GM12878 (cell line): ENCODE measurements around the gene CTBS. TPM values are rescaled to one million over a fixed set of nuclear protein-coding genes. Genes with fewer than 3 reads are reported as not detected.
A peak's percentile ranks its signal among the peaks of the same experiment; 100 is the strongest.

ENCODE experiments used
- ATAC-seq: fragments of 200-7000 bp; cut with Tn5 transposase; 3 replicates; pipeline ENCODE4 v1.9.1; 2020; ENCODE audit warnings: mild to moderate bottlenecking, moderate library complexity
- BruUV-seq: library from RNA; stranded (reverse); fragments of 400-500 nt; replicated peaks from 2 replicates; lab custom pipeline; 2021; lab: Mats Ljungman, UMichigan
- CTCF ChIA-PET: fragments of 300-600 bp; sonication (Branson Sonifier 250); formaldehyde crosslinking; extraction: SDS; loops from one replicate; lab custom pipeline; 2021; ENCODE audit warnings: inconsistent platforms; lab: Yijun Ruan, JAX
- POLR2A ChIA-PET: fragments of 350-600 bp; formaldehyde crosslinking; extraction: SDS; loops from one replicate; lab custom pipeline; 2021; ENCODE audit warnings: inconsistent platforms; lab: Charles Lee
- RAD21 ChIA-PET: fragments of 300-600 bp; sonication (Branson Sonifier 250); formaldehyde crosslinking; loops from one replicate; lab custom pipeline; 2023; ENCODE audit warnings: antibody characterized with exemption; ENCODE audit not compliant: unreplicated experiment; lab: Charles Lee
- SMC1A ChIA-PET: fragments of 300-600 bp; sonication (Branson Sonifier 250); formaldehyde crosslinking; loops from one replicate; lab custom pipeline; 2023; ENCODE audit not compliant: unreplicated experiment, uncharacterized antibody; lab: Charles Lee
- DNase-seq: peaks from one replicate; pipeline ENCODE4 v3.0.0-alpha.2; 2011; ENCODE audit warnings: low read depth, low spot score
- FAIRE-seq: peaks from 3 replicates; lab custom pipeline; 2011; peaks lifted over from hg19 to GRCh38; lab: Jason Lieb, UNC
- H2AFZ ChIP-seq: 2 replicates; pipeline ENCODE4 v1.6.0; 2011; ENCODE audit warnings: low read depth, low read length, control low read depth; ENCODE audit not compliant: control insufficient read depth
- H3K27ac ChIP-seq: 2 replicates; pipeline ENCODE4 v1.5.1; 2011; ENCODE audit warnings: control low read depth; ENCODE audit not compliant: control insufficient read depth, insufficient read depth
- H3K27me3 ChIP-seq, 2 experiments: replicated peaks in 1 of 2; 2 replicates each; pipeline versions ENCODE4 v1.6.0 to v1.6.1; 2011; ENCODE audit warnings: low read length in 1 of 2; ENCODE audit not compliant: control insufficient read depth in 2 of 2, insufficient read depth in 2 of 2
- H3K36me3 ChIP-seq, 2 experiments: 2 replicates each; pipeline ENCODE4 v1.5.1; 2011; ENCODE audit warnings: low read length in 1 of 2; ENCODE audit not compliant: control insufficient read depth in 2 of 2, insufficient read depth in 2 of 2
- H3K4me1 ChIP-seq: 2 replicates; pipeline ENCODE4 v1.6.1; 2011; ENCODE audit warnings: mild to moderate bottlenecking, low read length, moderate library complexity, mixed read lengths; ENCODE audit not compliant: control insufficient read depth, insufficient read depth
- H3K4me2 ChIP-seq: 2 replicates; pipeline ENCODE4 v1.6.0; 2011; ENCODE audit warnings: control low read depth; ENCODE audit not compliant: control insufficient read depth, insufficient read depth
- H3K4me3 ChIP-seq: fragments of 200-600 bp; sonication (generic); 2 replicates; pipeline ENCODE4 v1.5.1; 2016
- H3K79me2 ChIP-seq: 2 replicates; pipeline ENCODE4 v1.6.0; 2011; ENCODE audit warnings: low read length; ENCODE audit not compliant: control insufficient read depth, insufficient read depth
- H3K9ac ChIP-seq: 2 replicates; pipeline ENCODE4 v1.8.0; 2011; ENCODE audit warnings: low read length, control low read depth, mixed read lengths; ENCODE audit not compliant: control insufficient read depth, insufficient read depth
- H3K9me3 ChIP-seq: replicated peaks from 3 replicates; pipeline ENCODE4 v1.5.1; 2011; ENCODE audit warnings: mild to moderate bottlenecking, low read length; ENCODE audit not compliant: control insufficient read depth, insufficient read depth
- H4K20me1 ChIP-seq: 2 replicates; pipeline ENCODE4 v1.6.0; 2011; ENCODE audit not compliant: control insufficient read depth, insufficient read depth
- ASH2L ChIP-seq: fragments of 300-600, 200-600 bp; sonication (generic); IDR thresholded peaks from 2 replicates; pipeline ENCODE4 v1.6.1; 2017; ENCODE audit warnings: low read depth, mild to moderate bottlenecking, borderline replicate concordance
- CBX5 ChIP-seq: sonication (generic); IDR thresholded peaks from 2 replicates; pipeline ENCODE4 v1.6.1; 2016; ENCODE audit warnings: low read depth, moderate library complexity, mild to moderate bottlenecking, inconsistent platforms
- CHD1 ChIP-seq: IDR thresholded peaks from 2 replicates; pipeline ENCODE4 v1.6.1; 2012; ENCODE audit warnings: low read depth, low read length, improper control_type of control experiment
- EED ChIP-seq: sonication (generic); IDR thresholded peaks from 2 replicates; pipeline ENCODE4 v1.6.1; 2016; ENCODE audit warnings: antibody characterized with exemption, low read depth
- HSF1 ChIP-seq: fragments of 150-350 bp; IDR thresholded peaks from 2 replicates; pipeline ENCODE4 v1.6.1; 2014; ENCODE audit warnings: mild to moderate bottlenecking, low read depth, low read length
- IRF4 ChIP-seq: IDR thresholded peaks from 2 replicates; pipeline ENCODE4 v1.6.1; 2011; ENCODE audit warnings: low read depth, low read length
- KLF5 ChIP-seq: fragments of 450-650 bp; IDR thresholded peaks from 2 replicates; pipeline ENCODE4 v1.6.1; 2014; ENCODE audit warnings: mild to moderate bottlenecking; ENCODE audit not compliant: partially characterized antibody
- MEF2B ChIP-seq: fragments of 450-650 bp; IDR thresholded peaks from 2 replicates; pipeline ENCODE4 v1.6.1; 2018; ENCODE audit warnings: mild to moderate bottlenecking, moderate library complexity; ENCODE audit not compliant: partially characterized antibody, poor library complexity, severe bottlenecking
- NR2C1 ChIP-seq: fragments of 450-650 bp; IDR thresholded peaks from 2 replicates; pipeline ENCODE4 v1.6.1; 2017; ENCODE audit warnings: antibody characterized with exemption, mild to moderate bottlenecking, moderate library complexity
- SPI1 ChIP-seq: IDR thresholded peaks from 2 replicates; pipeline ENCODE4 v1.6.1; 2011; ENCODE audit warnings: low read depth, mild to moderate bottlenecking, low read length, moderate library complexity, borderline replicate concordance; ENCODE audit not compliant: insufficient read depth
- TCF12 ChIP-seq: IDR thresholded peaks from 2 replicates; pipeline ENCODE4 v1.6.1; 2011; ENCODE audit warnings: low read depth, mild to moderate bottlenecking, low read length
- TCF3 ChIP-seq: IDR thresholded peaks from 2 replicates; pipeline ENCODE4 v1.6.1; 2012; ENCODE audit warnings: low read depth, mild to moderate bottlenecking, low read length, borderline replicate concordance; ENCODE audit not compliant: insufficient read depth
- YBX1 ChIP-seq: fragments of 450-650 bp; IDR thresholded peaks from 2 replicates; pipeline ENCODE4 v1.6.1; 2016; ENCODE audit warnings: antibody characterized with exemption
- ZNF207 ChIP-seq: fragments of 450-650 bp; IDR thresholded peaks from 2 replicates; pipeline ENCODE4 v1.6.1; 2014; ENCODE audit warnings: antibody characterized with exemption, mild to moderate bottlenecking, borderline replicate concordance
- ZNF622 ChIP-seq: fragments of 450-650 bp; IDR thresholded peaks from 2 replicates; pipeline ENCODE4 v1.6.1; 2017; ENCODE audit warnings: mild to moderate bottlenecking, inconsistent platforms
- WGBS: methylation state at CpG from one replicate; pipeline ENCODE4 v1.1.6; 2016; ENCODE audit warnings: low lambda C conversion rate; ENCODE audit not compliant: insufficient replicate concordance, insufficient coverage; ENCODE audit errors: missing lambda C conversion rate; 5-methylcytosine and 5-hydroxymethylcytosine counted together
- in situ Hi-C: fragments of 300-500 bp; cut with MboI; formaldehyde crosslinking; loops from 9 replicates; pipeline ENCODE4 v1.14.3; 2018; ENCODE audit warnings: mixed read lengths
- intact Hi-C: fragments of 100-400 bp; cut with micrococcal nuclease; formaldehyde crosslinking; loops from one replicate; pipeline ENCODE4 v1.14.2; 2022; ENCODE audit not compliant: unreplicated experiment
- polyA plus RNA-seq, 11 experiments: library from polyadenylated mRNA; depleted of rRNA in 4 of 11; unstranded in 6 of 11; stranded (reverse) in 5 of 11; fragments of >200 nt; fragmentation: Nextera tagmentation in 4 of 11; fragmentation: Illumina TruSeq in 1 of 11; extraction: Ambion mirVana in 4 of 11; extraction: Trizol in 1 of 11; gene quantifications; 1 replicate in 1 of 11; 2 replicates in 10 of 11; pipeline versions ENCODE4 v1.2.1 to v1.2.3, GENCODE V29; 2011 to 2016; ENCODE audit warnings: inconsistent platforms in 2 of 11, missing spikeins in 2 of 11, low read depth in 1 of 11
- total RNA-seq, 4 experiments: library from RNA; depleted of rRNA in 3 of 4; stranded (reverse); fragments of >200 nt in 3 of 4; fragmentation: Illumina TruSeq in 1 of 4; extraction: Trizol in 1 of 4; gene quantifications; 2 replicates each; pipeline versions ENCODE4 v1.2.1 to v1.2.3, GENCODE V29; 2013 to 2021
- TF ChIP-seq, protein P1 (sequence below): fragments of 450-650 bp; IDR thresholded peaks from 2 replicates; pipeline ENCODE4 v1.6.1; 2017; ENCODE audit warnings: mild to moderate bottlenecking, low read depth, inconsistent platforms; ENCODE audit not compliant: poor library complexity, severe bottlenecking
- TF ChIP-seq, protein P2 (sequence below): fragments of 450-650 bp; IDR thresholded peaks from 2 replicates; pipeline ENCODE4 v1.6.1; 2016; ENCODE audit warnings: mild to moderate bottlenecking

Gene CTBS
- total and polyA plus RNA-seq, 10 of the 15 experiments (the other 5 are each of a cell fraction or from before 2014, with no cell fraction given), result 4.3 to 21.2 (median 12.3) TPM

GRCh38 chr1:84598846-84599741, 24.9 kb upstream of the CTBS start:
- ATAC-seq (peak; percentile 90), FAIRE-seq (peak; percentile 18), DNase-seq (peak; percentile 51)
- WGBS, result 3% methylated on average over 5 of the region's 5 CpGs
- Histone ChIP-seq H3K79me2 (no peaks in the 10 kb centered on the region), H2AFZ (peak overlapping the region; percentile 57), H3K4me1 (peaks cover 28% of the 10 kb centered on the region), H3K27me3 (no peaks in the 10 kb centered on the region), H3K4me3 (peak overlapping the region; percentile 6; the same call in 1 of the 2 replicates), H3K27ac (peak overlapping the region; percentile 92), H3K36me3 (no peaks in the 10 kb centered on the region), H3K9me3 (peaks cover 6% of the 10 kb centered on the region; the same call in 2 of the 3 replicates), H4K20me1 (no peaks in the 10 kb centered on the region), H3K9ac (peak overlapping the region; percentile 53), H3K4me2 (peak overlapping the region; percentile 58)
- in situ Hi-C loops, result no loop called here
- BruUV-seq, result no TSS peak
- RAD21 ChIA-PET, result interaction anchor here (1.8 kb wide), 1 partner anchor 157 kb away, joined by 9 read pairs; no protein-coding TSS in a partner anchor
- intact Hi-C loops, result no loop called here
- POLR2A ChIA-PET, result interaction anchor here (0.6 to 3.2 kb wide), 2 partner anchors 25 to 210 kb away, joined by 4 to 12 read pairs; partner anchors contain the start of gene CTBS
- CTCF ChIA-PET, result no interaction called here
- SMC1A ChIA-PET, result interaction anchor here (0.6 to 1.5 kb wide), 4 partner anchors 8 to 457 kb away, joined by 3 to 5 read pairs (median 3); no protein-coding TSS in a partner anchor
- TF ChIP-seq CBX5, result no peak; the same call in 1 of the 2 replicates
- no peak for TF ChIP-seq ZNF207
- TF ChIP-seq SPI1, result peak; percentile 91
- peak; percentile 59; the same call in 1 of the 2 replicates for TF ChIP-seq TCF12
- 0 out of 2 replicates have a peak, but pooled peaks have one; percentile 21 for TF ChIP-seq TCF3
- no peak for TF ChIP-seq HSF1
- TF ChIP-seq YBX1, result no peak
- TF ChIP-seq, protein P1, sequence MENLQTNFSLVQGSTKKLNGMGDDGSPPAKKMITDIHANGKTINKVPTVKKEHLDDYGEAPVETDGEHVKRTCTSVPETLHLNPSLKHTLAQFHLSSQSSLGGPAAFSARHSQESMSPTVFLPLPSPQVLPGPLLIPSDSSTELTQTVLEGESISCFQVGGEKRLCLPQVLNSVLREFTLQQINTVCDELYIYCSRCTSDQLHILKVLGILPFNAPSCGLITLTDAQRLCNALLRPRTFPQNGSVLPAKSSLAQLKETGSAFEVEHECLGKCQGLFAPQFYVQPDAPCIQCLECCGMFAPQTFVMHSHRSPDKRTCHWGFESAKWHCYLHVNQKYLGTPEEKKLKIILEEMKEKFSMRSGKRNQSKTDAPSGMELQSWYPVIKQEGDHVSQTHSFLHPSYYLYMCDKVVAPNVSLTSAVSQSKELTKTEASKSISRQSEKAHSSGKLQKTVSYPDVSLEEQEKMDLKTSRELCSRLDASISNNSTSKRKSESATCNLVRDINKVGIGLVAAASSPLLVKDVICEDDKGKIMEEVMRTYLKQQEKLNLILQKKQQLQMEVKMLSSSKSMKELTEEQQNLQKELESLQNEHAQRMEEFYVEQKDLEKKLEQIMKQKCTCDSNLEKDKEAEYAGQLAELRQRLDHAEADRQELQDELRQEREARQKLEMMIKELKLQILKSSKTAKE, result peak; percentile 61
- TF ChIP-seq ZNF622, result no peak
- no peak for TF ChIP-seq NR2C1
- TF ChIP-seq KLF5, result no peak
- TF ChIP-seq, protein P2, sequence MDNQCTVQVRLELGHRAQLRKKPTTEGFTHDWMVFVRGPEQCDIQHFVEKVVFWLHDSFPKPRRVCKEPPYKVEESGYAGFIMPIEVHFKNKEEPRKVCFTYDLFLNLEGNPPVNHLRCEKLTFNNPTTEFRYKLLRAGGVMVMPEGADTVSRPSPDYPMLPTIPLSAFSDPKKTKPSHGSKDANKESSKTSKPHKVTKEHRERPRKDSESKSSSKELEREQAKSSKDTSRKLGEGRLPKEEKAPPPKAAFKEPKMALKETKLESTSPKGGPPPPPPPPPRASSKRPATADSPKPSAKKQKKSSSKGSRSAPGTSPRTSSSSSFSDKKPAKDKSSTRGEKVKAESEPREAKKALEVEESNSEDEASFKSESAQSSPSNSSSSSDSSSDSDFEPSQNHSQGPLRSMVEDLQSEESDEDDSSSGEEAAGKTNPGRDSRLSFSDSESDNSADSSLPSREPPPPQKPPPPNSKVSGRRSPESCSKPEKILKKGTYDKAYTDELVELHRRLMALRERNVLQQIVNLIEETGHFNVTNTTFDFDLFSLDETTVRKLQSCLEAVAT, result no peak
- TF ChIP-seq IRF4, result peak; percentile 88
- TF ChIP-seq MEF2B, result peak; percentile 30
- no peak for TF ChIP-seq CHD1
- TF ChIP-seq EED, result peak; percentile 58
- peak; percentile 46; the same call in 1 of the 2 replicates for TF ChIP-seq ASH2L
